ENCODE results near the gene CREB3L2.
"Not testable (repeated sequence)": the region's sequence is repeated elsewhere in the genome, so short reads cannot be mapped to it uniquely, and the experiment has no call there.

The CREB3L2 gene

GRCh38 chr7:137930581-137930980, 71.3 kb downstream of the CREB3L2 start:
- no peak for DNase-seq

GRCh38 chr7:137928626-137929025, 73.3 kb downstream of the CREB3L2 start:
- DNase-seq: no peak

GRCh38 chr7:137927386-137927785, 74.5 kb downstream of the CREB3L2 start:
- no peak for DNase-seq

- not testable (repeated sequence) for DNase-seq
Measured at GRCh38 chr7:137926206-137926605, 75.7 kb downstream of the CREB3L2 start.

GRCh38 chr7:137925754-137926153, 76.1 kb downstream of the CREB3L2 start:
- DNase-seq: no peak

- no peak for DNase-seq
Measured at GRCh38 chr7:137925091-137925490, 76.8 kb downstream of the CREB3L2 start.

DNA sequence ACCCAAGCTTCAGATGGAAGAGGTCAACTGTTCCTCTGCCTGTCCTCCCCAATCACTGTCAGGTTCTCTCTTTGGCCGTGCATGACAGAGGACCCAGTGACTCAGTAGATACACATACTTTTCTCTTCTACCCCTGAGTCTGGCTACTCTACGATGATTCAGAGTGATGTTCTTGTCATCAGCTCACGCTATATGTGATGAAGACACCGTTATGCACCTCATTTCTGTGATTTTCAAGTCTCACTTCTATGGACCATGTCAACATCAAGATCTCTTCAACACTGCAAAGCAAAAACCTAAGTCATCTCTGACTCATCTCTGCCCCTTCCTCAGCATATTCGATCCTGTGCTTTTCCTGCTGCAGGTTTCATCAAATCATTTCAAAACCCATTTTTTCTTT, 78.5 kb downstream of the CREB3L2 start:
- no peak for DNase-seq

GRCh38 chr7:137920637-137921399, 81.1 kb downstream of the CREB3L2 start:
- no peak for DNase-seq

DNA sequence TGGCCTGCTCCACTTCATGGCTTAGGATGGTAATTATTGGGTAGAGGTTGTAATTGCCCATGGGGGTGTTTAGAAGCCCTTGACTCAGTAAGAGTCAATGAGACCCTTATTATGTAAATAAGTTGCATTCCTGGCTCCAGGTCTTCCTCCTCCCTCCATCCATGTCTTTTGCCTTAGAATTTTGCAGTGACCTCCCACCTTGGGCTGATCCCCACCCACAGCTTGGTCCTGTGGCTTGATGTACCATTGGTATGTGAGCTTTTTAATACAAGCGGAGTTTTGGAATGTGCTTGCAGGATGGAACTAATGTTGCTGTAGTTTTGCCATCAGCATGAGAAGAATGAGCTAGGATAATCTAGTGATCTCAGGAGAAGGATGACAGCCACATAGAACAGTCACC, 81.9 kb downstream of the CREB3L2 start:
- peak in 1 of 3 experiments; percentile 11 for DNase-seq

DNA sequence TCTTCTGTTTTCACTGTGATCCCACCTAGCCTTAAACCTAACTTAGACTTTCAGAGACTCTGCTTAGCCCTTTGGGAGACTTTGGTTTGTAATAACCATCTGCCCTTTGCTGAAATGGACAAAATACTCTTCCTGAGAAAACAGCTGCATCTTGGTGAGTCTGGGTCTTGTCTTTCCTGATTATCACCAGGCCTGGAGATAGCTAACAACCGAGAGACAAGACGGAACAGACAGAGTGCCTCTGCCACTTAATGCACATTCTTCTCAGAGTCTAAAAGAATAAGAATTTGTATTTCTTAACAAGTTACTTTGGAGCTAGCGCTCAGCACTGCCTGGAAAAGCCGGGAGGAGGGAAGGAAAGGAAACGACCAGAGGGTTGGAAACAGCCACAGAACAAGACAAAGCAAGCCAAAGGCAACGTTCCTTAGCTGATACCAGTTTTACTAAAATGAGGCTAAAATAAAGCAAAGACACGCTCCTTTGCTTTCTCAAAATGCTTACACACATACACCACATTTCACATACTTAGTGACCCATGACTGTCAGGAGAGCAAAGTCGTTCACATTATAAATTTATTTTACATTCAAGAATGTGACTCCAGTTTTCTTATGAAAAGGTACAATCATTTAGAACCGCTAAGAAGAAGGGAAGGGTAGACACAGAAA, 84.8 kb downstream of the CREB3L2 start:
- DNase-seq: no peak

GRCh38 chr7:137916564-137916963, 85.3 kb downstream of the CREB3L2 start:
- no peak for DNase-seq

GRCh38 chr7:137915266-137915665, 86.6 kb downstream of the CREB3L2 start:
- DNase-seq: no peak

GRCh38 chr7:137913985-137914384, 87.9 kb downstream of the CREB3L2 start:
- DNase-seq: no peak

- DNase-seq: no peak
Measured at GRCh38 chr7:137909042-137909441, 92.8 kb downstream of the CREB3L2 start.

DNA sequence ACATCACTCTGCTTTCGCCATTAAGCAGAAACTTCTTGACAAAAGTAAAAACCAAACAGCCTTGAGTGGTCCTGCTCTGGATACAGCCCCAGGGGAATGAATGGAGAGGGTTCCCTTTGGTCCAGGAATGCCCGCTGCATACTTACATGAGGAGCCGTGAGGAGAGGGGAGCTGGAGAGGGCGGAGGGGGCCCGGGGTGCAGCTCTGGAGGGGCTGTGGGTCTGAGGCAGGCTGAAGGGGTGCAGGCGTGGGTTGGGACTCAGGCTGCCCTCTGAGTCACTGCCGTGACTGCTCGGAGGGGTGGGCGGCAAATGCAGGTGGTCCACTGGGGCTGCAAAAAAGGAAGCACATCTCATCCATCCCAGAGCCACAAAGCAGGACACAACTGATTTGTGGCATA, 93.8 kb downstream of the CREB3L2 start:
- no peak for DNase-seq

GRCh38 chr7:137906636-137907035, 95.2 kb downstream of the CREB3L2 start:
- not testable (repeated sequence) for DNase-seq

GRCh38 chr7:137904833-137905232, 97.1 kb downstream of the CREB3L2 start:
- no peak for DNase-seq

- peak; percentile 64 to 91 (median 68) for DNase-seq
Measured at GRCh38 chr7:137903382-137904169, 98.3 kb downstream of the CREB3L2 start.

- no peak for DNase-seq
Measured at GRCh38 chr7:137900137-137900536, 101.7 kb downstream of the CREB3L2 start.

DNA sequence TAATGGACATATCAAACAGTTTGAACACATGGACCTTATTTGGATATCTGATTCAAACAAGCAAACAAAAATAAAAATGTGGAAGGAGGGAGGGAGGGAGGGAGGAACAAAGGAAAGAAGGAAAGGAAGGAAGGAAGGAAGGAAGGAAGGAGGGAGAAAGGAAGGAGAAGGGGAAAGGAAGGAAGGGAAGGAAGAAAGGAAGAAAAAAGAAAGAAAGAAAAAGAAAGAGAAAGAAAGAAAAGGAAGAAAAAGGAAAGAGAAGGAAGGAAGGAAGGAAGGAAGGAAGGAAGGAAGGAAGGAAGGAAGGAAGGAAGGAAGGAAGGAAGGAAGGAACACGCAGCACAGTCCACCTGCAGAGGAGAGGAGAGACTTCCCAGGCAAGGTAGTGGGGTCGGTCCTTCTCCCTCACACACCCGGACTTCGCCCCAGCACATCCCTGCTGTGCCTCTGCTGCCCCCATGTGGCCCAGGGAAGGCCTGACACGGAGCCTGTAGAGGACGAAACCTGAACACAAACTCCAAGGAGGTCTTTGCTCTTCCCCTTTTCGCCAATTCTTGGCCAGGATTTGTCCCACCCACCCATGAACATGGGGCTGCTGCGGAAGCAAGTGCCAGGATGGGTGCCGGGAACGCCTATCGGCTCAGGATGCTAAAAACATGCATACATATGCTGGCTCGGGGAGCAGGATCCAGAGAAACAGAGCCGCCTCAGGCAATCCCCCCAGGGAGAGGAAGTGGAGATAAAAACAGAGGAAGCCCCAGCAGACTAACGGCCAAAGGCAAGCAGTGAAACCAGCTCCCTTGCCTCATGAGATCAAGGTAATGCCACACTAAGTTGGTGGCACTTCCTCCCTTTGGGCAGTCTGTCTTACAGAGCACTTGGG, 102.8 kb downstream of the CREB3L2 start:
- peak; percentile 75 to 89 (median 79) for DNase-seq

- no peak for DNase-seq
Measured at GRCh38 chr7:137895301-137896221, 106.3 kb downstream of the CREB3L2 start.

Measured in NCI-H1417 (cell line).